ENCODE data around the gene HIVEP3.

DNA sequence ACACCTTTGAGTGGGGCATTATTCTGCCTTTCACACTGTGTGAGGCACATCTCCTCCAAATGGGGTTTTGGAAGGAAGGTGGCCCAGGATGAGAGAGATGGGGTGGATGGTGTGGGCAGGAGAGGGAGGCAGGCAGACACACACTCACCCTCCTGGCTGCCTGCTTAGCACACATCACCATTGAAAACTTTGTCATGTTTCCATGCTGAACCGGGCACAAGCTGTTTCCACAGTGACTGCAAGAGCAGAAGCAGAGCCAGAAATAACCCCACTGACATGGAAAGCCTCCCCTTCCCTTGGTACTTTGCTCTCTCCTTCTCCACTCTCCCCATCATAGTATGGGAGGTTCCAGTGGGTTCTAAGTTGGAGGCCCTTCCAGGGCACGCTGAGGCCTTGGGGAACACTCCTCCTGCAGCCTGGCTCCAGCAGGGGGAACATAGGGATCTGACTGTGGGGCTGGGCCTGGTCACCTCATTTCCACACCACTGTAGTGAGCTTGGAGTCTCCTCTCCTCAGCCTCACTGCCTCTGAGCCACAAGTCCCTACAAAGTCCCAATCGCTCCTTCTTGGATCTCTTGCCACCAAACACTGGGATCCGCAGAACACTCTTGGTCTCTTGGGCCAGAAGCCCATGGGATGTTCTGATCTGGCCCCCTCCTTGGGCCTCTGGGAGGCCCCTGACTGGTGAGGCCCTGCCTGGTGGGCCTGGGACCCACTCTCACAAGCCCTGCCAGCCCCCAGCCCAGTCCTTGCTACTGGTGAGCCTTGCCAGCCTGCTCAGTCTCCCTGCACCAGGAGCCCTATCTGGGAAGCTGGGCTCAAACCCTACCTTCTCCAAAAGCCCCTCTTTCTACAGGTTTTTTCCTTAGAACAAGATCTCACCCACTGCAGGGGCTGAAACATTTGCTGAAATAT, 271.2 kb downstream of the HIVEP3 start:
- TF ChIP-seq, protein P1, sequence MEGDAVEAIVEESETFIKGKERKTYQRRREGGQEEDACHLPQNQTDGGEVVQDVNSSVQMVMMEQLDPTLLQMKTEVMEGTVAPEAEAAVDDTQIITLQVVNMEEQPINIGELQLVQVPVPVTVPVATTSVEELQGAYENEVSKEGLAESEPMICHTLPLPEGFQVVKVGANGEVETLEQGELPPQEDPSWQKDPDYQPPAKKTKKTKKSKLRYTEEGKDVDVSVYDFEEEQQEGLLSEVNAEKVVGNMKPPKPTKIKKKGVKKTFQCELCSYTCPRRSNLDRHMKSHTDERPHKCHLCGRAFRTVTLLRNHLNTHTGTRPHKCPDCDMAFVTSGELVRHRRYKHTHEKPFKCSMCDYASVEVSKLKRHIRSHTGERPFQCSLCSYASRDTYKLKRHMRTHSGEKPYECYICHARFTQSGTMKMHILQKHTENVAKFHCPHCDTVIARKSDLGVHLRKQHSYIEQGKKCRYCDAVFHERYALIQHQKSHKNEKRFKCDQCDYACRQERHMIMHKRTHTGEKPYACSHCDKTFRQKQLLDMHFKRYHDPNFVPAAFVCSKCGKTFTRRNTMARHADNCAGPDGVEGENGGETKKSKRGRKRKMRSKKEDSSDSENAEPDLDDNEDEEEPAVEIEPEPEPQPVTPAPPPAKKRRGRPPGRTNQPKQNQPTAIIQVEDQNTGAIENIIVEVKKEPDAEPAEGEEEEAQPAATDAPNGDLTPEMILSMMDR (IDR thresholded peaks at IDR 0.05): no peak
- TF ChIP-seq POLR2A (IDR thresholded peaks at IDR 0.05): no peak

Data from heart left ventricle (tissue), 13 donors.